GM12891 (cell line): Measurements from ENCODE around the gene RASGEF1C.

Experiments
- POLR2A ChIP-seq: IDR thresholded peaks from 2 replicates; pipeline ENCODE4 v1.6.1; 2011; ENCODE audit warnings: low read depth, low read length, control low read depth
- SPI1 ChIP-seq: IDR thresholded peaks from 2 replicates; pipeline ENCODE4 v1.6.1; 2011; ENCODE audit warnings: low read depth, low read length, control low read depth
- TAF1 ChIP-seq: IDR thresholded peaks from 2 replicates; pipeline ENCODE4 v1.6.1; 2011; ENCODE audit warnings: low read depth, low read length, control low read depth

DNA sequence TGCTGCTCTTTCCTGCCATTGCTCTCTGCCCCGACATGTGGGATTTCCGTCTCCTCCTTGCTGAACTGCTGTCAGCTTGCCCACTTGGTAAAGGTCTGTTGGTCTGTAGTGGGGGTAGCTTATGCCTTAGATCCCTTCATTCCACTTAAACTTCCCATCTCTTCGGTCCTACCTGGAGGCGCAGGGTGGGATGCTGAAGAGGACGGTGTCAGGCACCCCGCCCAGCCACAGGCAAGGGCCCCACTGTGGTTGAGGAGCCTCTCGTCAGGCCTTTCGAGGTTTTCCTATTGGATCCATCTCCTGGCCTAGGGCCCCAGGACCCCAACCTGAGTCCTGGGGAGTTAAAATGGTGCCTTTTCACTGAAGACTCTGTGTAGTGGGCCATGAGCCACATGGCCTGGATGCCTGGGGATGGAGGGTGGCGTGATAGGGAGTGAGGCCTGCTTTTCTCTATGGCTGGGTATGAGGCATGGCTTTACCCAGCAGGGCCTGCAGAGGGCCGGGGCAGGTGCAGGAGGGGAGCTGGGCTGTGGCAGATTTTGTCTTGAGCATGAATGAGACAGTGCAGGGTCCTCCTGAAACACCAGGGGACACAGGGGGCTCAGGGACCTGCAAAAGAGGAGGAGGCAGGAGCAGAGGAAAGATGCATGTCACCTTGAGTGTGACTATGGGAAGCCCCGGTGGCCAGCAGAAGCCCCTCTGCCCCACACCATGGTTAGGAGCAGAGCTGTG, 111.7 kb downstream of the RASGEF1C start:
- TF ChIP-seq POLR2A (no peak), TAF1 (no peak), SPI1 (no peak)
